ENCODE measurements around the gene KRT83. TPM values are rescaled to one million over a fixed set of nuclear protein-coding genes. Genes with fewer than 3 reads are reported as not detected.

Gene KRT83
- total RNA-seq, 4 donors from 2014 or later = not detected

GRCh38 chr12:52327830-52328500, 6.8 kb upstream of the KRT83 start:
- no peak for TF ChIP-seq CTCF (IDR thresholded peaks at IDR 0.05; ENCODE audit: low read depth)

DNA sequence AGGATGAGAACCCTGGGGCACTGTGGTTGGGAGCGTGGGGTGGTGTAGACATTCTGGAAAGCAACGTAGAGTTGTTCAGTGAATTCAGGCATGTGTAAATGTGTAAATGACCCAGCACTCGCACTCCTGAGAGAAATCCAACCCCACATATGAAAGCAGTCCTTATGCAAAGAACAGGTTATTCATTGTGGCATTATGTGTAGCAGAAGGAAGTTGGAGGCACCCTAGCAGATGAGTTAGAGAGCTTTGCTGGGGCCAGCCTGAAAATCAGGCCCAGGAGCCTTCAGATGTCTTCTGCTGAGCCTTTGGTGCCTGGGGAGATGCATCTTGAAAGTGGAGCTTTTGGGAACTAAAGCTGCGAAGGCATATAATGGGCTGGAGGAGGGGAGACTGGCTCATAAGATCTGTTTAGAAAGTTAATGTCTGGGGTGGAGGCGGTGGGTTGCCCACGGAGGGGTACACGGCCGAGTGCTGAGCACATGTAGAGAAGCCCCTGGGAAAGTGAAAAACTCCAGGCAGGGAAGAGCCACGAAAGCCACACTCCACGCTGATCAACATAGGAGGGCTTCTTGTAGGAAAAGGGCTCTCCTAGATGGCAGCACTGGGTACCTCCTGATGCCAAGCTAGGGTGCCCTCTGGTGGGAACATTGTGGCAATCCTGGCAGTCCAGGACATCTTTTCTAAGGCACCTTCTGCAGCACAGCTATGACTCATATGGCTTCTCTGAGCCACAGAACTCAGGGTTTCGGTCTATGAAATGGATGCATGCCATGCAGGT, 6.0 kb upstream of the KRT83 start:
- no peak for TF ChIP-seq CTCF (IDR thresholded peaks at IDR 0.05; ENCODE audit: low read depth)

- no peak for TF ChIP-seq CTCF (IDR thresholded peaks at IDR 0.05; ENCODE audit: low read depth)
Measured at GRCh38 chr12:52324153-52324444, 2.9 kb upstream of the KRT83 start.

GRCh38 chr12:52323416-52324152, 2.4 kb upstream of the KRT83 start:
- TF ChIP-seq CTCF (IDR thresholded peaks at IDR 0.05; ENCODE audit: low read depth) = no peak

- TF ChIP-seq CTCF (IDR thresholded peaks at IDR 0.05; ENCODE audit: low read depth) = no peak
Measured at GRCh38 chr12:52323001-52323400, 1.8 kb upstream of the KRT83 start.

GRCh38 chr12:52322069-52322468, 871 bp upstream of the KRT83 start:
- no peak for TF ChIP-seq CTCF (IDR thresholded peaks at IDR 0.05; ENCODE audit: low read depth)

- no peak for TF ChIP-seq CTCF (IDR thresholded peaks at IDR 0.05; ENCODE audit: low read depth)
Measured at GRCh38 chr12:52321418-52321817, 220 bp upstream of the KRT83 start.

Data from subcutaneous adipose tissue (tissue), 4 donors.